ENCODE measurements around the gene ACBD7. TPM values are rescaled to one million over a fixed set of nuclear protein-coding genes. Genes with fewer than 3 reads are reported as not detected.

Gene ACBD7
- total and polyA plus RNA-seq, 2 of the 8 experiments (the other 6 are each of a cell fraction or from before 2014, with no cell fraction given) = 9.0 to 17.8 TPM

GRCh38 chr10:15137036-15137359, 48.4 kb upstream of the ACBD7 start (continued):
- TF ChIP-seq CHD7 (IDR thresholded peaks at IDR 0.05; ENCODE audit: insufficient replicate concordance, low read length) = no peak
- TF ChIP-seq CTBP2 (IDR thresholded peaks at IDR 0.05; ENCODE audit: borderline replicate concordance, insufficient read depth, insufficient read length, low read length) = no peak
- no peak for TF ChIP-seq NRF1 (IDR thresholded peaks at IDR 0.05; ENCODE audit: low read depth, low read length)
- TF ChIP-seq MAX (IDR thresholded peaks at IDR 0.05) = no peak
- TF ChIP-seq, protein P1, sequence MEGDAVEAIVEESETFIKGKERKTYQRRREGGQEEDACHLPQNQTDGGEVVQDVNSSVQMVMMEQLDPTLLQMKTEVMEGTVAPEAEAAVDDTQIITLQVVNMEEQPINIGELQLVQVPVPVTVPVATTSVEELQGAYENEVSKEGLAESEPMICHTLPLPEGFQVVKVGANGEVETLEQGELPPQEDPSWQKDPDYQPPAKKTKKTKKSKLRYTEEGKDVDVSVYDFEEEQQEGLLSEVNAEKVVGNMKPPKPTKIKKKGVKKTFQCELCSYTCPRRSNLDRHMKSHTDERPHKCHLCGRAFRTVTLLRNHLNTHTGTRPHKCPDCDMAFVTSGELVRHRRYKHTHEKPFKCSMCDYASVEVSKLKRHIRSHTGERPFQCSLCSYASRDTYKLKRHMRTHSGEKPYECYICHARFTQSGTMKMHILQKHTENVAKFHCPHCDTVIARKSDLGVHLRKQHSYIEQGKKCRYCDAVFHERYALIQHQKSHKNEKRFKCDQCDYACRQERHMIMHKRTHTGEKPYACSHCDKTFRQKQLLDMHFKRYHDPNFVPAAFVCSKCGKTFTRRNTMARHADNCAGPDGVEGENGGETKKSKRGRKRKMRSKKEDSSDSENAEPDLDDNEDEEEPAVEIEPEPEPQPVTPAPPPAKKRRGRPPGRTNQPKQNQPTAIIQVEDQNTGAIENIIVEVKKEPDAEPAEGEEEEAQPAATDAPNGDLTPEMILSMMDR (IDR thresholded peaks at IDR 0.05; ENCODE audit: control extremely low read depth in 1 of 3, insufficient read depth in 1 of 3, low read depth in 1 of 3, low read length in 3 of 3) = no peak

Data from H1 (cell line).